H9 (cell line): ENCODE results near the gene NFE2. TPM values are rescaled to one million over a fixed set of nuclear protein-coding genes. Genes with fewer than 3 reads are reported as not detected.

Experiments used
- DNase-seq: peaks from one replicate; pipeline ENCODE4 v3.0.0-alpha.2; 2017
- H2AFZ ChIP-seq: one replicate; pipeline ENCODE4 v1.6.1; 2013; ENCODE audit warnings: mild to moderate bottlenecking, low read length, control low read depth, moderate library complexity
- H2AK5ac ChIP-seq: 2 replicates; pipeline ENCODE4 v1.6.1; 2013; ENCODE audit warnings: low read length, control low read depth, mixed read lengths; ENCODE audit not compliant: insufficient read length
- H2BK120ac ChIP-seq: one replicate; pipeline ENCODE4 v1.6.1; 2013; ENCODE audit warnings: low read depth, mild to moderate bottlenecking, low read length, control low read depth, inconsistent platforms; ENCODE audit not compliant: poor library complexity, severe bottlenecking
- H2BK12ac ChIP-seq: 2 replicates; pipeline ENCODE4 v1.6.1; 2013; ENCODE audit warnings: low read length, control low read depth, mixed read lengths, low read depth; ENCODE audit not compliant: insufficient read length
- H2BK15ac ChIP-seq: 2 replicates; pipeline ENCODE4 v1.6.1; 2013; ENCODE audit warnings: low read depth, low read length, control low read depth
- H2BK20ac ChIP-seq: one replicate; pipeline ENCODE4 v1.6.1; 2013; ENCODE audit warnings: low read depth, mild to moderate bottlenecking, low read length, control low read depth, inconsistent platforms; ENCODE audit not compliant: poor library complexity, severe bottlenecking
- H2BK5ac ChIP-seq: 2 replicates; pipeline ENCODE4 v1.6.1; 2013; ENCODE audit warnings: low read length, control low read depth, mixed read lengths; ENCODE audit not compliant: insufficient read length
- H3K14ac ChIP-seq: 2 replicates; pipeline ENCODE4 v1.6.1; 2013; ENCODE audit warnings: low read length, control low read depth; ENCODE audit not compliant: insufficient read depth
- H3K18ac ChIP-seq: 2 replicates; pipeline ENCODE4 v1.6.1; 2013; ENCODE audit warnings: low read depth, mild to moderate bottlenecking, mixed read lengths, low read length, control low read depth; ENCODE audit not compliant: insufficient read length
- H3K23ac ChIP-seq: 2 replicates; pipeline ENCODE4 v1.6.1; 2013; ENCODE audit warnings: low read length, control low read depth, mixed read lengths, low read depth; ENCODE audit not compliant: insufficient read length
- H3K23me2 ChIP-seq: 2 replicates; pipeline ENCODE4 v1.6.1; 2013; ENCODE audit warnings: low read depth, mild to moderate bottlenecking, mixed read lengths, low read length, control low read depth; ENCODE audit not compliant: insufficient read length, poor library complexity, severe bottlenecking
- H3K27ac ChIP-seq: 2 replicates; pipeline ENCODE4 v1.5.1; 2013; ENCODE audit warnings: low read length, control low read depth, mixed read lengths, low read depth; ENCODE audit not compliant: insufficient read length
- H3K27me3 ChIP-seq: 2 replicates; pipeline ENCODE4 v1.6.1; 2013; ENCODE audit warnings: low read length, control low read depth, inconsistent platforms; ENCODE audit not compliant: insufficient read depth
- H3K4ac ChIP-seq: 2 replicates; pipeline ENCODE4 v1.6.1; 2013; ENCODE audit warnings: low read depth, mild to moderate bottlenecking, control low read depth, inconsistent platforms, low read length, moderate library complexity
- H3K4me1 ChIP-seq: 2 replicates; pipeline ENCODE4 v1.6.1; 2013; ENCODE audit warnings: low read length, control low read depth, inconsistent platforms; ENCODE audit not compliant: insufficient read depth
- H3K4me2 ChIP-seq: 2 replicates; pipeline ENCODE4 v1.6.1; 2013; ENCODE audit warnings: low read length, control low read depth, mixed read lengths; ENCODE audit not compliant: insufficient read length, insufficient read depth
- H3K56ac ChIP-seq: 2 replicates; pipeline ENCODE4 v1.6.1; 2013; ENCODE audit warnings: low read depth, mild to moderate bottlenecking, mixed read lengths, low read length, control low read depth; ENCODE audit not compliant: insufficient read length
- H3K79me1 ChIP-seq: 2 replicates; pipeline ENCODE4 v1.6.1; 2013; ENCODE audit warnings: low read depth, mild to moderate bottlenecking, moderate library complexity, low read length, control low read depth, inconsistent platforms; ENCODE audit not compliant: insufficient read depth, poor library complexity, severe bottlenecking
- H3K79me2 ChIP-seq: 2 replicates; pipeline ENCODE4 v1.6.1; 2013; ENCODE audit warnings: low read length, control low read depth, inconsistent platforms; ENCODE audit not compliant: insufficient read depth
- H3K9ac ChIP-seq: 2 replicates; pipeline ENCODE4 v1.6.1; 2013; ENCODE audit warnings: low read length, control low read depth, mixed read lengths; ENCODE audit not compliant: insufficient read length; ENCODE audit errors: extremely low read depth
- H3K9me3 ChIP-seq: one replicate; pipeline ENCODE4 v1.6.1; 2013; ENCODE audit warnings: low read depth, low read length, inconsistent platforms; ENCODE audit not compliant: control insufficient read depth
- H3T11ph ChIP-seq: one replicate; pipeline ENCODE4 v1.6.1; 2013; ENCODE audit warnings: mild to moderate bottlenecking, low read length, control low read depth, inconsistent platforms
- H4K20me1 ChIP-seq: one replicate; pipeline ENCODE4 v1.6.1; 2013; ENCODE audit not compliant: control insufficient read depth, insufficient read length, insufficient read depth
- H4K5ac ChIP-seq: 2 replicates; pipeline ENCODE4 v1.6.1; 2013; ENCODE audit warnings: low read depth, mild to moderate bottlenecking, mixed read lengths, low read length, control low read depth; ENCODE audit not compliant: insufficient read length
- H4K8ac ChIP-seq: replicated peaks from 2 replicates; pipeline ENCODE4 v1.6.1; 2013; ENCODE audit warnings: low read length, control low read depth, mixed read lengths, low read depth; ENCODE audit not compliant: insufficient read length
- H4K91ac ChIP-seq: 2 replicates; pipeline ENCODE4 v1.6.1; 2013; ENCODE audit warnings: low read depth, mild to moderate bottlenecking, moderate library complexity, mixed read lengths, low read length, control low read depth; ENCODE audit not compliant: insufficient read length
- H3K27ac Mint-ChIP-seq, 3 experiments: 2 replicates in 2 of 3; 3 replicates in 1 of 3; pipeline ENCODE4 v1.8.0; 2020 to 2021; ENCODE audit warnings: mixed read lengths in 3 of 3, mild to moderate bottlenecking in 1 of 3, moderate library complexity in 1 of 3
- H3K27me3 Mint-ChIP-seq: 2 replicates; pipeline ENCODE4 v1.8.0; 2021; ENCODE audit warnings: low read depth, mild to moderate bottlenecking, moderate library complexity, mixed read lengths
- H3K36me3 Mint-ChIP-seq, 3 experiments: 2 replicates in 2 of 3; 3 replicates in 1 of 3; pipeline ENCODE4 v1.8.0; 2020 to 2021; ENCODE audit warnings: low read depth in 3 of 3, mixed read lengths in 3 of 3; ENCODE audit not compliant: insufficient read depth in 1 of 3
- H3K4me1 Mint-ChIP-seq, 2 experiments: 2 replicates each; pipeline ENCODE4 v1.8.0; 2020; ENCODE audit warnings: mixed read lengths in 2 of 2
- H3K4me3 Mint-ChIP-seq, 2 experiments: 2 replicates in 1 of 2; 3 replicates in 1 of 2; pipeline ENCODE4 v1.8.0; 2020 to 2021; ENCODE audit warnings: mild to moderate bottlenecking in 2 of 2, mixed read lengths in 2 of 2, moderate library complexity in 1 of 2
- H3K9me3 Mint-ChIP-seq, 2 experiments: 2 replicates in 1 of 2; 3 replicates in 1 of 2; pipeline ENCODE4 v1.8.0; 2020; ENCODE audit warnings: mild to moderate bottlenecking in 2 of 2, mixed read lengths in 2 of 2, moderate library complexity in 1 of 2
- WGBS: extraction: QIAGEN DNeasy Blood & Tissue Kit; methylation state at CpG from one replicate; pipeline ENCODE4 v1.1.7; 2013; ENCODE audit warnings: missing lambda C conversion rate, low lambda C conversion rate, mixed read lengths; ENCODE audit not compliant: insufficient read length; ENCODE audit errors: extremely low coverage; 5-methylcytosine and 5-hydroxymethylcytosine counted together
- total RNA-seq: library from RNA; stranded (reverse); gene quantifications from 2 replicates; pipeline ENCODE4 v1.2.1, GENCODE V29; 2021
- TF ChIP-seq, protein P1 (sequence below): fragments of 200-600 bp; sonication (generic); conservative IDR thresholded peaks from 3 replicates; pipeline ENCODE4 v1.8.0; 2021; ENCODE audit warnings: antibody characterized with exemption, mild to moderate bottlenecking

Gene NFE2
- total RNA-seq, 1 experiment from 2014 or later, result 1.2 TPM

DNA sequence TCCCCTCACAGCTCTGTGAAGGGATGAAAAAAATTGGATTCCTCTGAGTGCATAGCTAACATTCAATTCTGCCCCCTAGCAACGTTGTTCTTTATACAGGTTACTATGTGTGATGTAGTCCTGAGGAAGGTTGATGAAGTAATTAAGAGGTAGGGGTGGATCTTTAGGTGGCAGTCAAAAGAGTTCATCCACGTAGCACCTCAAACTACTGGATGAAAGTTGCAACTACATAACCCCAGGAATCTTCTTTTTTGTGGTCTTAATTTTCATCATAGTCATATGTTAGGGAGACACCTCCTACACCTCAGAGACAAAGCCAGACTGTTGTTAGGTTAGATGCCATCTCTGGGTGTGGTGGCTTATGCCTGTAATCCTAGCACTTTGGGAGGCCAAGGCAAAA is 10.2 kb upstream of the NFE2 start:
- Histone ChIP-seq H2BK15ac (no peak overlapping the region), H3K23ac (no peak overlapping the region), H3K18ac (no peak overlapping the region), H3K23me2 (no peaks in the 10 kb centered on the region), H4K20me1 (no peaks in the 10 kb centered on the region), H3K4ac (no peak overlapping the region), H2BK20ac (no peak overlapping the region), H3T11ph (no peak overlapping the region), H3K4me2 (no peak overlapping the region), H2BK120ac (no peak overlapping the region), H3K79me1 (no peaks in the 10 kb centered on the region), H3K27ac (no peak overlapping the region), H2AFZ (no peak overlapping the region), H3K27me3 (no peaks in the 10 kb centered on the region), H2AK5ac (no peak overlapping the region), H4K5ac (no peak overlapping the region), H3K9me3 (no peaks in the 10 kb centered on the region), H3K9ac (no peak overlapping the region), H2BK12ac (no peak overlapping the region), H3K4me1 (no peaks in the 10 kb centered on the region), H3K56ac (no peak overlapping the region), H2BK5ac (no peak overlapping the region), H4K8ac (no peak overlapping the region), H4K91ac (no peak overlapping the region), H3K14ac (no peak overlapping the region), H3K79me2 (no peaks in the 10 kb centered on the region)
- TF ChIP-seq, protein P1, sequence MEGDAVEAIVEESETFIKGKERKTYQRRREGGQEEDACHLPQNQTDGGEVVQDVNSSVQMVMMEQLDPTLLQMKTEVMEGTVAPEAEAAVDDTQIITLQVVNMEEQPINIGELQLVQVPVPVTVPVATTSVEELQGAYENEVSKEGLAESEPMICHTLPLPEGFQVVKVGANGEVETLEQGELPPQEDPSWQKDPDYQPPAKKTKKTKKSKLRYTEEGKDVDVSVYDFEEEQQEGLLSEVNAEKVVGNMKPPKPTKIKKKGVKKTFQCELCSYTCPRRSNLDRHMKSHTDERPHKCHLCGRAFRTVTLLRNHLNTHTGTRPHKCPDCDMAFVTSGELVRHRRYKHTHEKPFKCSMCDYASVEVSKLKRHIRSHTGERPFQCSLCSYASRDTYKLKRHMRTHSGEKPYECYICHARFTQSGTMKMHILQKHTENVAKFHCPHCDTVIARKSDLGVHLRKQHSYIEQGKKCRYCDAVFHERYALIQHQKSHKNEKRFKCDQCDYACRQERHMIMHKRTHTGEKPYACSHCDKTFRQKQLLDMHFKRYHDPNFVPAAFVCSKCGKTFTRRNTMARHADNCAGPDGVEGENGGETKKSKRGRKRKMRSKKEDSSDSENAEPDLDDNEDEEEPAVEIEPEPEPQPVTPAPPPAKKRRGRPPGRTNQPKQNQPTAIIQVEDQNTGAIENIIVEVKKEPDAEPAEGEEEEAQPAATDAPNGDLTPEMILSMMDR, result no peak
- Mint-ChIP-seq H3K27me3 (peaks cover 8% of the 10 kb centered on the region), H3K4me3 (no peak overlapping the region), H3K9me3 (no peaks in the 10 kb centered on the region), H3K27ac (no peak overlapping the region), H3K36me3 (no peaks in the 10 kb centered on the region), H3K4me1 (peaks cover 8 to 13% of the 10 kb centered on the region in 2 experiments)
- DNase-seq, result no peak
- WGBS, result no CpG with 5 or more reads among the region's 2 CpGs
